Pancreas (tissue), 10 donors: ENCODE measurements around the gene CRLF2. TPM values are rescaled to one million over a fixed set of nuclear protein-coding genes. Genes with fewer than 3 reads are reported as not detected.

Experiments
- ATAC-seq, 4 donors: fragments of 200-7000 bp; cut with Tn5 transposase; one replicate each; pipeline versions ENCODE4 v1.8.0 to v1.9.1; 2020; ENCODE audit warnings: mild to moderate bottlenecking in 4 of 4, moderate library complexity in 4 of 4
- DNase-seq, 6 donors: peaks; one replicate each; pipeline ENCODE4 v3.0.0-alpha.2; 2020
- FAIRE-seq: peaks from 2 replicates; lab custom pipeline; 2012; peaks lifted over from hg19 to GRCh38; lab: Jason Lieb, UNC
- H3K27ac ChIP-seq, 4 donors: fragments of 200-600 bp; sonication (generic); 1 replicate in 3 of 4; 2 replicates in 1 of 4; pipeline versions ENCODE4 v1.5.0 to v1.8.0; 2020
- H3K27me3 ChIP-seq, 4 donors: fragments of 200-600 bp; one replicate each; pipeline ENCODE4 v1.8.0; 2021
- H3K36me3 ChIP-seq, 3 donors: fragments of 200-600 bp; sonication (generic) in 1 of 3; one replicate each; pipeline versions ENCODE4 v1.5.0 to v1.8.0; 2020 to 2021
- H3K4me1 ChIP-seq, 3 donors: fragments of 200-600 bp; one replicate each; pipeline ENCODE4 v1.8.0; 2021
- H3K4me3 ChIP-seq, 4 donors: fragments of 200-600 bp; sonication (generic) in 2 of 4; one replicate each; pipeline versions ENCODE4 v1.5.0 to v1.8.0; 2020 to 2021
- H3K9me3 ChIP-seq, 4 donors: fragments of 200-600 bp; one replicate each; pipeline ENCODE4 v1.8.0; 2021
- WGBS, 2 donors: extraction: QIAGEN DNeasy Blood & Tissue Kit; methylation state at CpG; one replicate each; pipeline ENCODE4 v1.1.7; 2013; 5-methylcytosine and 5-hydroxymethylcytosine counted together
- intact Hi-C, 3 donors: fragments of 100-400 bp; cut with DNase I; formaldehyde crosslinking; loops; one replicate each; pipeline versions ENCODE4 v1.11.1 to v1.14.2; 2022
- polyA plus RNA-seq, 2 donors: library from polyadenylated mRNA; stranded (reverse); fragments of 200-250 nt; gene quantifications; one replicate each; pipeline ENCODE4 v1.2.3, GENCODE V29; 2013
- total RNA-seq, 6 donors: library from RNA; stranded (reverse); fragmentation: NEBNext Ultra II Directional in 4 of 6; extraction: Animal tissue kit (Norgen Biotek cat#: 25700) in 4 of 6; gene quantifications; one replicate each; pipeline versions ENCODE4 v1.2.1 to v1.2.4, GENCODE V29; 2021 to 2023
- TF ChIP-seq, protein P1 (sequence below), 4 donors: fragments of 200-600 bp; sonication (generic) in 3 of 4; IDR thresholded peaks; one replicate each; pipeline versions ENCODE4 v1.5.0 to v1.8.0; 2021; ENCODE audit warnings: antibody characterized with exemption in 4 of 4
- donor health status: healthy with polysubstance abuse.
- donor health status: DM: no; HTN: no; CAD: no; lungs with moderate emphysema.
- donor health status: DM: no; HTN: no; CAD: no.
- donor health status: control.
- donor health status: control.
- donor health status: Bipolar disorder and iron deficiency.
- donor health status: DM: yes; HTN: yes; CAD: no.
- donor health status: DM: no; HTN: no; CAD: no.
- donor health status: DM: no; HTN: no; CAD: no.
- donor health status: DM: yes; HTN: yes; CAD: no.

CRLF2 gene
- total and polyA plus RNA-seq, 8 donors: 0.07 to 0.12 TPM; not detected in 6

DNA sequence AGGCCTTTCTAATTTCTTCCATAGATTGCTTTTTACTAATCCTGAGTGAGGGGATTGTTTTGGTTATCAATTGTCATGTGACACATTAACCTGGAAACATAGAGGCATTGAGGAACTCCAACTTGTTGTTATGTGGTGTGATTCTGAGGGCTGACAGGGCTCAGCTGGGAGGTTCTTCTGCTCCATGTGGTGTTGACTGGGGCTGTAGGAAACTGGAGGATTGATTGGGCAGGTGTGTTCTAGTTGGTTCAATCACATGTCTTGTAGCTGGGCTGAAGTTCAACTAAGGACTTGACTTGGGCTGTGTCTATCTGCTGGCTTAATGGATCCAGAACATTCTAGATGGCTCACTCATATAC lies 10.8 kb upstream of the CRLF2 start:
- ATAC-seq: no peak
- H3K9me3 ChIP-seq: no peaks in the 10 kb centered on the region
- no peaks in the 10 kb centered on the region for H3K4me1 ChIP-seq
- TF ChIP-seq, protein P1, sequence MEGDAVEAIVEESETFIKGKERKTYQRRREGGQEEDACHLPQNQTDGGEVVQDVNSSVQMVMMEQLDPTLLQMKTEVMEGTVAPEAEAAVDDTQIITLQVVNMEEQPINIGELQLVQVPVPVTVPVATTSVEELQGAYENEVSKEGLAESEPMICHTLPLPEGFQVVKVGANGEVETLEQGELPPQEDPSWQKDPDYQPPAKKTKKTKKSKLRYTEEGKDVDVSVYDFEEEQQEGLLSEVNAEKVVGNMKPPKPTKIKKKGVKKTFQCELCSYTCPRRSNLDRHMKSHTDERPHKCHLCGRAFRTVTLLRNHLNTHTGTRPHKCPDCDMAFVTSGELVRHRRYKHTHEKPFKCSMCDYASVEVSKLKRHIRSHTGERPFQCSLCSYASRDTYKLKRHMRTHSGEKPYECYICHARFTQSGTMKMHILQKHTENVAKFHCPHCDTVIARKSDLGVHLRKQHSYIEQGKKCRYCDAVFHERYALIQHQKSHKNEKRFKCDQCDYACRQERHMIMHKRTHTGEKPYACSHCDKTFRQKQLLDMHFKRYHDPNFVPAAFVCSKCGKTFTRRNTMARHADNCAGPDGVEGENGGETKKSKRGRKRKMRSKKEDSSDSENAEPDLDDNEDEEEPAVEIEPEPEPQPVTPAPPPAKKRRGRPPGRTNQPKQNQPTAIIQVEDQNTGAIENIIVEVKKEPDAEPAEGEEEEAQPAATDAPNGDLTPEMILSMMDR (IDR thresholded peaks at IDR 0.05): no peak
- H3K27ac ChIP-seq: no peak overlapping the region
- H3K4me3 ChIP-seq: no peak overlapping the region
- no peaks in the 10 kb centered on the region for H3K36me3 ChIP-seq
- no peak for FAIRE-seq
- H3K27me3 ChIP-seq: no peaks in the 10 kb centered on the region
- intact Hi-C loops: no loop called here
- no peak for DNase-seq

DNA sequence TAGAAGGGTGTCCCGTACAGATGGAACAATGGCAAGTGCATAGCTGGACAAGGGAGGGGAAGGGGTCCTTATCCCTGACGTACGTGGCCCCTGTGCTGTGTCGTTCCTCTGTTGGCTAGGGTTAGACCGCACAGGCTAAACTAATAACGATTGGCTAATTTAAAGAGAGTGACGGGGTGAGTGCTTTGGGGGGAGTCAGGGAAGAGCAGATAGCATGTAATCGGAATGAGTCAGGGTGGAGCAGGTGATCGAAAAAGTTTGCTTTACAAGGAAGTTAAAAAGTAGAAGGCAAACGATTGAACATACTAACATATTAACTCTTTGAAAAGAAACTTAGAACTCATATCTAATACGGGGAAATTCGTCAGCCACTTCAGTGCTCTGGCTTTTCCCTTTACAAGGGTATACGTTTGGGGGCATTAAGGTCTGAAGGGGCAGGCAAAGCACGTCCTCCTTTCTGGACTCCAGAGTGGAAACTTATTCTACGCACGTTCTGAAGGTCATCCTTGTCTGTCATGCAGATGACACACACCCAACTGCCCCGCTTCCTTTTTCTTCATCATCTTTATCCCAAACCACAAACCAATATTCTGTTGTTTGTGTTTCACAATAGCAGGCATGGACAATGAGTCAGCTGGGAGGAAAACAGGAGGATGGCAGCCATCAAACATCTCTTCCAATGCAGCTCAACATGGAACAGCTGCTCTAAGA lies 10.2 kb upstream of the CRLF2 start:
- Histone ChIP-seq H3K9me3 (no peaks in the 10 kb centered on the region), H3K27me3 (no peaks in the 10 kb centered on the region), H3K27ac (no peak overlapping the region), H3K4me3 (no peak overlapping the region), H3K36me3 (no peaks in the 10 kb centered on the region), H3K4me1 (no peaks in the 10 kb centered on the region)
- TF ChIP-seq, protein P1 (IDR thresholded peaks at IDR 0.05): no peak
- 57 to 70% methylated on average over 17 of the region's 17 CpGs for WGBS, 2 donors
- FAIRE-seq (no peak), ATAC-seq (no peak), DNase-seq (no peak)
- intact Hi-C loops: no loop called here

DNA sequence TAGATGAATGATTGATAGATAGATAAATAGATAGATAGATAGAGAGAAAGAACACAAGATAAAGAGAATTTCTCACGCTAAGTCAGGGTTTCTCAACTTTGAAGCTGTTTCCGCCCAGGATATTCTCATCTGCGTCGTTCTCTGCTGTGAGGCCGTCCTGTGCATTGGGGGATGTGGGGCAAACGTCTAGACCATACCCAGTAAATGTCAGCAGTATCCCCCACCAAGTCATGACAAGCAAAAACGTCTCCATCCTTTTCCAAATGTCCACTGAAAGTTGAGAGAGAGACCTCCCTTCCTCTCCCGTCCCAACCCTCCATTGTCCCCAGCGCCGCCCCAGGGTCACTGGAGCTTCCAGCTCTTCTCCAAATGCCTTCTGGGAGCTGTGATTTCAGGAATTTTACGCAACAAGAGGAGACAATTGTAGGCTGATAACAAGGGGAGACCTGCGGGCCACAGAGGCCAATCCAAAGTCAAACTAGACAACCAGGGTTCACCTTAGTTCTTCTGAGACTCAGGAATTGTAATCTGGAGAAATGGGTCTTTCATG lies 8.9 kb upstream of the CRLF2 start:
- intact Hi-C loops: no loop called here
- no peaks in the 10 kb centered on the region for H3K27me3 ChIP-seq
- no peaks in the 10 kb centered on the region for H3K4me1 ChIP-seq
- H3K36me3 ChIP-seq: no peaks in the 10 kb centered on the region
- WGBS, 2 donors: 57 to 63% methylated on average over 12 of the region's 12 CpGs
- H3K27ac ChIP-seq: no peak overlapping the region
- TF ChIP-seq, protein P1 (IDR thresholded peaks at IDR 0.05): no peak
- no peak overlapping the region for H3K4me3 ChIP-seq
- peak in 1 of 6 donors; percentile 5 for DNase-seq
- no peaks in the 10 kb centered on the region for H3K9me3 ChIP-seq
- no peak for ATAC-seq
- no peak for FAIRE-seq

DNA sequence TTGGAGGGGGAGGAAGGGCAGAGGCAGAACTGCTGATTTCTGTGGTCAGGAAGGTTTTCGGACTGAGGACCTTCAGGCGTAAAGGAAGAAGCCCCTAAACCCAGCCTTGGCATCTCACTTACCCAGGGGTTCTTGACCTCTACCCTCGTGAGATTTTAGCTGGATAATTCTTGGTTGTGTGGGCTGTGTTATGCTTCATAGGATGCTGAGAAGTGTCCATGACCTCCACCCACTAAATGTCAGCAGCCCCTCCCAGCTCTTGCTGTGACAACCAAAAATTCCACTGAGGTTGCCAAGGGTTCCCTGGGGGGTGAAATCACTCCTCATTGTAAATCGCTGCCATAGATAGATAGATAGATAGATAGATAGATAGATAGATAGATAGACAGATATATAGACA lies 5.8 kb upstream of the CRLF2 start:
- no peaks in the 10 kb centered on the region for H3K27me3 ChIP-seq
- 66% methylated on average over 4 of the region's 4 CpGs for WGBS, 2 donors
- no peaks in the 10 kb centered on the region for H3K9me3 ChIP-seq
- H3K4me3 ChIP-seq: no peak overlapping the region
- no peak for ATAC-seq
- intact Hi-C loops: no loop called here
- TF ChIP-seq, protein P1 (IDR thresholded peaks at IDR 0.05): no peak
- H3K36me3 ChIP-seq: no peaks in the 10 kb centered on the region
- no peaks in the 10 kb centered on the region for H3K4me1 ChIP-seq
- DNase-seq: no peak
- H3K27ac ChIP-seq: no peak overlapping the region
- FAIRE-seq: no peak

DNA sequence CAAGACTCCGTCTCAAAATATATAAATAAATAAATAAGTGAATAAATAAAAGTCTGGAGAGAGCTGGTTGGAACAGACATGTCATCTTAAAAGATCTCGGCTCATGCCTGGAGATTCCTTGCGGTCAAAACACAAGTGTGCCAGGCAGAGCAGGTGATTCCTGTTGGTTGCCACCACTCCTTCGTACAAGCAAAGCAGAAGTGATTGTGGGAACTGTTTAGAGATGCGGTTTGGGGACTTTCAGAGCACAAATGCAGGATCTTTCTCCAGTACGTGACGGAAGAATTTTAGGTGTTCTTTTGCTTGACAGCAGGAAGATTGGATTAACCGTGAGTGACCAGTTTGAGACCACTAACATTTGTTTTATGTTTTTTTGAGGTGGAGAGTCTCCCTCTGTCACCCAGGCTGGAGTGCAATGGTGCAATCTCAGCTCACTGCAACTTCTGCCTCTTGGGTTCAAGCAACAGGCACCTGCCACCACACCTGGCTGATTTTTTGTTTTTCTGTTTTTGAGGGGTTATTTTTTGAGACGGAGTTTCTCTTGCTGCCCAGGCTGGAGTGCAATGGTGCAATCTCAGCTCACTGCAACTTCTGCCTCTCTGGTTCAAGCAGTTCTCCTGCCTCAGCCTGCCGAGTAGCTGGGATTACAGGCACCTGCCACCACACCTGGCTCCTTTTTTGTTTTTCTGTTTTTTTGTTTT lies 2.8 kb upstream of the CRLF2 start:
- intact Hi-C loops: no loop called here
- TF ChIP-seq, protein P1 (IDR thresholded peaks at IDR 0.05): no peak
- no peak for DNase-seq
- FAIRE-seq: no peak
- Histone ChIP-seq H3K4me3 (no peak overlapping the region), H3K36me3 (no peaks in the 10 kb centered on the region), H3K4me1 (no peaks in the 10 kb centered on the region), H3K27me3 (no peaks in the 10 kb centered on the region), H3K27ac (no peak overlapping the region), H3K9me3 (no peaks in the 10 kb centered on the region)
- ATAC-seq: no peak
- 58 to 65% methylated on average over 10 of the region's 10 CpGs for WGBS, 2 donors
